NCI-H510A (cell line): ENCODE results near the gene FBXO33.
"Not testable (repeated sequence)": the region's sequence is repeated elsewhere in the genome, so short reads cannot be mapped to it uniquely, and the experiment has no call there.

Experiments
- DNase-seq: peaks from one replicate; lab custom pipeline; 2025; lab: John Stamatoyannopoulos, UW

FBXO33 gene

GRCh38 chr14:39369029-39369428, 63.2 kb downstream of the FBXO33 start:
- DNase-seq: no peak

- DNase-seq: no peak
Measured at GRCh38 chr14:39368261-39368959, 63.8 kb downstream of the FBXO33 start.

GRCh38 chr14:39367387-39367751, 64.9 kb downstream of the FBXO33 start:
- DNase-seq: no peak

- no peak for DNase-seq
Measured at GRCh38 chr14:39366460-39367386, 65.5 kb downstream of the FBXO33 start.

GRCh38 chr14:39365354-39365753, 66.9 kb downstream of the FBXO33 start:
- no peak for DNase-seq

GRCh38 chr14:39364509-39364908, 67.7 kb downstream of the FBXO33 start:
- no peak for DNase-seq

- DNase-seq: not testable (repeated sequence)
Measured at GRCh38 chr14:39361556-39361955, 70.7 kb downstream of the FBXO33 start.

- DNase-seq: no peak
Measured at GRCh38 chr14:39360316-39360715, 71.9 kb downstream of the FBXO33 start.

- not testable (repeated sequence) for DNase-seq
Measured at GRCh38 chr14:39359069-39359468, 73.2 kb downstream of the FBXO33 start.

- no peak for DNase-seq
Measured at GRCh38 chr14:39351708-39352107, 80.5 kb downstream of the FBXO33 start.

- no peak for DNase-seq
Measured at GRCh38 chr14:39350866-39351265, 81.4 kb downstream of the FBXO33 start.
